Mesothelial cell of epicardium (in vitro differentiated cells): ENCODE results near the gene NDUFS1. TPM values are rescaled to one million over a fixed set of nuclear protein-coding genes. Genes with fewer than 3 reads are reported as not detected.
"Not testable (repeated sequence)": the region's sequence is repeated elsewhere in the genome, so short reads cannot be mapped to it uniquely, and the experiment has no call there.

Experiments used
- DNase-seq, 2 experiments: peaks; one replicate each; pipeline ENCODE4 v3.0.0; 2021; ENCODE audit warnings: low spot score in 2 of 2; ENCODE audit not compliant: unreplicated experiment in 2 of 2
- H3K27ac Mint-ChIP-seq: 2 replicates; pipeline ENCODE4 v1.8.0; 2021; ENCODE audit warnings: mixed read lengths
- H3K27me3 Mint-ChIP-seq: 2 replicates; pipeline ENCODE4 v1.8.0; 2021; ENCODE audit warnings: low read depth, mixed read lengths
- H3K36me3 Mint-ChIP-seq: 2 replicates; pipeline ENCODE4 v1.8.0; 2021; ENCODE audit warnings: mixed read lengths
- H3K4me1 Mint-ChIP-seq: 2 replicates; pipeline ENCODE4 v1.8.0; 2021; ENCODE audit warnings: mixed read lengths
- H3K4me3 Mint-ChIP-seq: 2 replicates; pipeline ENCODE4 v1.8.0; 2021; ENCODE audit warnings: mild to moderate bottlenecking, moderate library complexity, mixed read lengths
- H3K9me3 Mint-ChIP-seq: 2 replicates; pipeline ENCODE4 v1.8.0; 2021; ENCODE audit warnings: mixed read lengths
- total RNA-seq: library from RNA; stranded (reverse); gene quantifications from 3 replicates; pipeline ENCODE4 v1.2.1, GENCODE V29; 2021
- TF ChIP-seq, protein P1 (sequence below): fragments of 200-600 bp; sonication (generic); IDR thresholded peaks from one replicate; pipeline ENCODE4 v1.5.0; 2021; ENCODE audit warnings: antibody characterized with exemption; ENCODE audit not compliant: unreplicated experiment

Gene NDUFS1
- total RNA-seq, result 59.6 to 62.5 TPM (median 61.5 TPM) in 3 replicates

DNA sequence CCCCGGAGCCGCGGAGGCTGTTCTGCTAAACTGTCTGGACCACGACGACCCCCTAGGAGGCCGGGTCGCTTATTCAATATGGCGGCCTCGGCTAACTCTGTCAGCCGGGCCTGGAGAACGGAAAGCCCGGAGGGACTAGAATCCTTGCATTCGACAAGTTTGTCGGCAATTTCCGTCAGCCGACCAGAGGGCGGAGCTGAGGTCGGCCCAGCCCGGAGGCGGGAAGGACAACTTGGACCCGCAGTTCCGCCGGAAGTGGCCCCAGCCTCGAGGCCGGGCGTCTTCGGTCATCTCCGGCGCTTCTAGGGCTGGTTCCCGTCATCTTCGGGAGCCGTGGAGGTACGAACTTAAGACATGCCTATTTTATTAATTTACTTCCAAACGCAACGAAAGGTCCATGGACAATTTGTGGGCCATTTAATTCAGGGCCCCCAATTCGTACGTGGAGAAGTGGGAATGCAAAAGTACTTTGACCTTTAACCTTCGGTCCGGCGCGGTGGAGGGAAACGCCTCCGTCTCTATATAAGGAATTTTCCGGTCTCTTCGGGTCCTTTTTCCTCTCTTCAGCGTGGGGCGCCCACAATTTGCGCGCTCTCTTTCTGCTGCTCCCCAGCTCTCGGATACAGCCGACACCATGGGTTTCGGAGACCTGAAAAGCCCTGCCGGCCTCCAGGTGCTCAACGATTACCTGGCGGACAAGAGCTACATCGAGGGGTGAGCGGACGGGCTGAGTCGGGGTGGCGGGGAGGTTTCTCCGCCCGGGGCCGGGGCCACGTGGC, at the start of gene NDUFS1, which contains the start of gene EEF1B2:
TSS of gene NDUFS1 (minus strand) at position 99 of the 779 bp plus-strand sequence. CDS start 5,766 bp downstream, outside the sequence.
TSS of gene EEF1B2 (plus strand) at position 550 of the 779 bp plus-strand sequence. CDS start at position 635, 85 bp downstream.
- TF ChIP-seq, protein P1, sequence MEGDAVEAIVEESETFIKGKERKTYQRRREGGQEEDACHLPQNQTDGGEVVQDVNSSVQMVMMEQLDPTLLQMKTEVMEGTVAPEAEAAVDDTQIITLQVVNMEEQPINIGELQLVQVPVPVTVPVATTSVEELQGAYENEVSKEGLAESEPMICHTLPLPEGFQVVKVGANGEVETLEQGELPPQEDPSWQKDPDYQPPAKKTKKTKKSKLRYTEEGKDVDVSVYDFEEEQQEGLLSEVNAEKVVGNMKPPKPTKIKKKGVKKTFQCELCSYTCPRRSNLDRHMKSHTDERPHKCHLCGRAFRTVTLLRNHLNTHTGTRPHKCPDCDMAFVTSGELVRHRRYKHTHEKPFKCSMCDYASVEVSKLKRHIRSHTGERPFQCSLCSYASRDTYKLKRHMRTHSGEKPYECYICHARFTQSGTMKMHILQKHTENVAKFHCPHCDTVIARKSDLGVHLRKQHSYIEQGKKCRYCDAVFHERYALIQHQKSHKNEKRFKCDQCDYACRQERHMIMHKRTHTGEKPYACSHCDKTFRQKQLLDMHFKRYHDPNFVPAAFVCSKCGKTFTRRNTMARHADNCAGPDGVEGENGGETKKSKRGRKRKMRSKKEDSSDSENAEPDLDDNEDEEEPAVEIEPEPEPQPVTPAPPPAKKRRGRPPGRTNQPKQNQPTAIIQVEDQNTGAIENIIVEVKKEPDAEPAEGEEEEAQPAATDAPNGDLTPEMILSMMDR, result no peak
- Mint-ChIP-seq H3K9me3 (no peaks in the 10 kb centered on the region), H3K4me3 (peak within 1 kb of the TSS; percentile 99), H3K36me3 (peaks cover 26% of the 10 kb centered on the region), H3K4me1 (peaks cover 24% of the 10 kb centered on the region), H3K27ac (peak within 1 kb of the TSS; percentile 100), H3K27me3 (no peaks in the 10 kb centered on the region)
- peak; percentile 91 to 94 for DNase-seq

DNA sequence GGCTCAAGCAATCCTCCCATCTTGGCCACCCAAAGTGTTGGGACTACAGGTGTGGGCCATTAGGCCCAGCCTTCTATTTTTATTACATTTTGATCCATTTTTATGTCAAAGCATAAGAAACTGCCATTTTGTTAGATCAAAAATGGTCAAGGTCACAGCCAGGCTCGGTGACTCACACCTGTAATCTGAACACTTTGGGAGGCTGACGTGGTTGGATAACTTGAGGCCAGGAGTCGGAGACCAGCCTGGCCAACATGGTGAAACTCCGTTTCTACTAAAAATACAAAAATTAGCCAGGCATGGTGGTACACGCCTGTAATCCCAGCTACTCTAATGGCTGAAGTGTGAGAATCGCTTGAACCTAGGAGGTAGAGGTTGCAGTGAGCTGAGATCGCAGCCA, 49.7 kb upstream of the NDUFS1 start:
- no peaks in the 10 kb centered on the region for H3K27me3 Mint-ChIP-seq
- H3K4me1 Mint-ChIP-seq, result peaks cover 23% of the 10 kb centered on the region
- TF ChIP-seq, protein P1, result no peak
- no peak overlapping the region for H3K4me3 Mint-ChIP-seq
- H3K9me3 Mint-ChIP-seq, result no peaks in the 10 kb centered on the region
- DNase-seq, result no peak
- no peaks in the 10 kb centered on the region for H3K36me3 Mint-ChIP-seq
- H3K27ac Mint-ChIP-seq, result no peak overlapping the region

DNA sequence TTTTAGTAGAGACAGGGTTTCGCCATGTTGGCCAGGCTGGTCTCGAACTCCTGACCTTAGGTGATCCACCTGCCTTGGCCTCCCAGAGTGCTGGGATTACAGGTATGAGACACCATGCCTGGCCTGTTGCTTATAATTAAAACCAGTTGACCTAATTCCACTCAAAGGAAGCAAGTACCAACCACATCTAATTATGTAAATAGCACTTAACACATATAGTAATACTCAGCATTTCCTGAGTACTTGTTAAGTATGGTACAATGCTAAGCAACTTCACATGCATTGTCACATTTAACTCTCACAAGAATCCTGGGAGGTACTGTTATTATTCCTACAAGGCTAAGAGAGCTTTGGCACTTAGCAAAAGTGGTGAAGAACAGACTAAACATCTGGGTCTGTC, 48.1 kb upstream of the NDUFS1 start:
- not testable (repeated sequence) for H3K27me3 Mint-ChIP-seq, DNase-seq, H3K4me3 Mint-ChIP-seq, H3K4me1 Mint-ChIP-seq, H3K27ac Mint-ChIP-seq, H3K36me3 Mint-ChIP-seq, H3K9me3 Mint-ChIP-seq

DNA sequence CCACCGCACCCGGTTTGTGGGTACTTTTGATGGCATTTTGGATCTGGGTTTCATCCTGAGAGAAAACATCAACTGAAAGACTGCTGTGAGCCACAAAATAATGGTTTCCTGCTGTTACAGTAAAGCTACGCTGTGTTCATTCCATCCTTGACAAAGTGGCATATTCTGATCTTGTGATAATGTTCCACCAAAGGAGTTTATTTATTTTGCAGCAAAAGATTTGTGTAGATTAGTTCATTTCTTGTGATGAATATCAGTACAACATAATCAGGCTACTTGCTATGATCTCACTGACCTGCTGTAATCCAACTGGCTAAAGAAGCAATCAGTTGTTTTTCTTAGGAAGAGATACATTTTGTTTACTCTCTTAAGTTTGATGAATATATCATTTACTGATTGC, 45.5 kb upstream of the NDUFS1 start:
- no peaks in the 10 kb centered on the region for H3K36me3 Mint-ChIP-seq
- H3K4me1 Mint-ChIP-seq, result peaks cover 4% of the 10 kb centered on the region
- H3K4me3 Mint-ChIP-seq, result no peak overlapping the region
- DNase-seq, result no peak
- H3K27ac Mint-ChIP-seq, result no peak overlapping the region
- TF ChIP-seq, protein P1, result no peak
- H3K27me3 Mint-ChIP-seq, result no peaks in the 10 kb centered on the region
- H3K9me3 Mint-ChIP-seq, result no peaks in the 10 kb centered on the region

DNA sequence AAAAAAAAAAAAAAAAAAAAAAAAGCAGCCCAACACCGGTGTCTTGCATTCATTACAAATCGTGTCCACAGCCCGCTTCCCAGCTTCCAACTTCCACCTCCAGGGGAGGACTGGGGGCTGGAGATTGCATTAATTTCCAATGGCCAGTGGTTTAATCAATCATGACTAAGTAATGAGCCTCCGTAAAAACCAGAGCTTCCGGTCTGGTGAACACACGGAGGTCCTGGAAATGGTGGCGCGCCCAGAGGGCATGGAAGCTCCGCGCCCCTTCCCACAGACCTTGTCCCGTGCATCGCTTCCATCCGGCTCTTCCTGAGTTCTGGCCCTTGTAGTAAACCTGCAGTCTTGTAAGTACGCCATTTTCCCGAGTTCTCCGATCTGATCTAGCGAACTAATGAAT, 44.1 kb upstream of the NDUFS1 start:
- no peak for DNase-seq
- no peaks in the 10 kb centered on the region for H3K9me3 Mint-ChIP-seq
- H3K4me1 Mint-ChIP-seq, result peaks cover 4% of the 10 kb centered on the region
- H3K27ac Mint-ChIP-seq, result no peak overlapping the region
- TF ChIP-seq, protein P1, result no peak
- no peaks in the 10 kb centered on the region for H3K36me3 Mint-ChIP-seq
- no peaks in the 10 kb centered on the region for H3K27me3 Mint-ChIP-seq
- H3K4me3 Mint-ChIP-seq, result no peak overlapping the region

DNA sequence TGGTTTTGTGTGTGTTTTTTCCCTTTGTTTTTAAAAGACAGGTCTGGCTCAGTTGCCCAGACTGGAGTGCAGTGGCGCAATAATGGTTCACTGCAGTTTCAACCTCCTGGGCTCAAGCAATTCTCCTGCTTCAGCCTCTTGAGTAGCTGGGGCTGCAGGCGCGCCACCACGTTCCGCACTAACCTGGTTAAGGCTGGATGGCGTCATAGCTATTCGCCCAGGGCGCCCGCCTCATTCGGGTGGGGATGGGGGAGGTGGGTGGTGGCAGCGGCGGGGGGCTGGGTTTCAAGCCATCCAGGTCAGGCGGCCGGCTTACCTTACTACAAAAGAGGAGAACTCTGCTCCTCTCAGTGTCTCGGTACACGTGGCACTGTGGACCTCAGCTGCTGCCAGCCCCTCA, 43.2 kb upstream of the NDUFS1 start:
- H3K36me3 Mint-ChIP-seq, result no peaks in the 10 kb centered on the region
- DNase-seq, result no peak
- no peak overlapping the region for H3K27ac Mint-ChIP-seq
- H3K4me1 Mint-ChIP-seq, result peaks cover 4% of the 10 kb centered on the region
- no peaks in the 10 kb centered on the region for H3K9me3 Mint-ChIP-seq
- no peak overlapping the region for H3K4me3 Mint-ChIP-seq
- H3K27me3 Mint-ChIP-seq, result no peaks in the 10 kb centered on the region
- TF ChIP-seq, protein P1, result no peak
